SK-N-SH (cell line): ENCODE data around the gene HOXC6. TPM values are rescaled to one million over a fixed set of nuclear protein-coding genes. Genes with fewer than 3 reads are reported as not detected.

Source experiments
- CTCF ChIA-PET: fragments of 300-600, 350-600 bp; formaldehyde crosslinking; extraction: SDS; loops from one replicate; lab custom pipeline; 2021; lab: Yijun Ruan, JAX
- POLR2A ChIA-PET: fragments of 350-600 bp; sonication (Branson Sonifier 250); formaldehyde crosslinking; extraction: SDS; loops from one replicate; lab custom pipeline; 2020; ENCODE audit warnings: antibody characterized with exemption, inconsistent platforms; lab: Yijun Ruan, JAX
- DNase-seq: peaks from one replicate; pipeline ENCODE4 v3.0.0; 2012
- H2AFZ ChIP-seq: fragments of 200-600 bp; sonication (generic); 2 replicates; pipeline ENCODE4 v1.8.1; 2016; ENCODE audit warnings: antibody characterized with exemption, mild to moderate bottlenecking, low read depth
- H3F3A ChIP-seq: fragments of 200-600 bp; sonication (generic); replicated peaks from 2 replicates; pipeline ENCODE3; 2016; ENCODE audit warnings: antibody characterized with exemption, mild to moderate bottlenecking; ENCODE audit not compliant: insufficient read depth
- H3K27ac ChIP-seq, 2 experiments: fragments of 200-500 bp in 1 of 2; fragments of 200-600 bp in 1 of 2; sonication (Bioruptor generic) in 1 of 2; sonication (generic), shearing (Covaris generic) in 1 of 2; 2 replicates each; pipeline versions ENCODE4 v1.5.1 to v1.6.1; 2014 to 2016; ENCODE audit warnings: low read depth in 2 of 2, inconsistent platforms in 1 of 2, low read length in 1 of 2, mild to moderate bottlenecking in 1 of 2, mixed read lengths in 1 of 2
- H3K27me3 ChIP-seq: fragments of 200-600 bp; sonication (generic), shearing (Covaris generic); 2 replicates; pipeline ENCODE4 v1.6.1; 2016; ENCODE audit warnings: mixed run types; ENCODE audit not compliant: insufficient read depth
- H3K36me3 ChIP-seq, 2 experiments: fragments of 200-500 bp in 1 of 2; fragments of 200-600 bp in 1 of 2; sonication (Bioruptor generic) in 1 of 2; sonication (generic) in 1 of 2; replicated peaks in 1 of 2; 2 replicates each; pipeline versions ENCODE3 to v1.5.1; 2014 to 2016; ENCODE audit warnings: low read length in 1 of 2, mild to moderate bottlenecking in 1 of 2; ENCODE audit not compliant: insufficient read depth in 2 of 2, control insufficient read depth in 1 of 2
- H3K4me1 ChIP-seq, 2 experiments: fragments of 200-500 bp in 1 of 2; fragments of 200-600 bp in 1 of 2; sonication (Bioruptor generic) in 1 of 2; sonication (generic), shearing (Covaris generic) in 1 of 2; 2 replicates each; pipeline versions ENCODE4 v1.5.1 to v1.6.1; 2014 to 2016; ENCODE audit warnings: low read depth in 1 of 2, low read length in 1 of 2, mixed run types in 1 of 2; ENCODE audit not compliant: insufficient read depth in 2 of 2, control insufficient read depth in 1 of 2
- H3K4me2 ChIP-seq: fragments of 200-600 bp; sonication (generic), shearing (Covaris generic); 2 replicates; pipeline ENCODE4 v1.6.1; 2017; ENCODE audit warnings: mixed run types
- H3K4me3 ChIP-seq, 2 experiments: fragments of 200-500 bp in 1 of 2; fragments of 200-600 bp in 1 of 2; sonication (Bioruptor generic) in 1 of 2; sonication (generic), shearing (Covaris generic) in 1 of 2; 2 replicates each; pipeline versions ENCODE4 v1.5.1 to v1.8.1; 2014 to 2016; ENCODE audit warnings: low read depth in 2 of 2, inconsistent platforms in 1 of 2, low read length in 1 of 2, mild to moderate bottlenecking in 1 of 2, mixed read lengths in 1 of 2, moderate library complexity in 1 of 2
- H3K79me2 ChIP-seq: fragments of 200-600 bp; sonication (generic); 2 replicates; pipeline ENCODE4 v1.8.1; 2017; ENCODE audit warnings: mild to moderate bottlenecking; ENCODE audit not compliant: insufficient read depth
- H3K9ac ChIP-seq: fragments of 200-600 bp; sonication (generic); 2 replicates; pipeline ENCODE4 v1.6.1; 2017; ENCODE audit warnings: mixed run types
- H3K9me2 ChIP-seq: fragments of 200-600 bp; sonication (generic); 2 replicates; pipeline ENCODE4 v1.6.1; 2017; ENCODE audit warnings: mixed run types
- H3K9me3 ChIP-seq: fragments of 200-600 bp; sonication (generic); 2 replicates; pipeline ENCODE4 v1.6.1; 2017; ENCODE audit warnings: mixed run types, mild to moderate bottlenecking, moderate library complexity
- H4K20me1 ChIP-seq: fragments of 200-600 bp; sonication (generic); 2 replicates; pipeline ENCODE4 v1.6.1; 2017; ENCODE audit warnings: mild to moderate bottlenecking, mixed run types; ENCODE audit not compliant: insufficient read depth
- CTCF ChIP-seq: fragments of 200-600 bp; sonication (generic); IDR thresholded peaks from 2 replicates; pipeline ENCODE4 v1.6.1; 2017; ENCODE audit warnings: antibody characterized with exemption, mild to moderate bottlenecking, moderate library complexity
- ELF1 ChIP-seq: IDR thresholded peaks from 2 replicates; pipeline ENCODE4 v1.4.0; 2012
- FOSL2 ChIP-seq: IDR thresholded peaks from 2 replicates; pipeline ENCODE4 v1.4.0; 2012; ENCODE audit warnings: low read depth, mild to moderate bottlenecking, moderate library complexity, borderline replicate concordance
- FOXJ3 ChIP-seq: sonication (generic); formaldehyde crosslinking; IDR thresholded peaks from 2 replicates; pipeline ENCODE4 v1.5.1; 2020; ENCODE audit warnings: mild to moderate bottlenecking, missing genetic modification reagents
- FOXM1 ChIP-seq: IDR thresholded peaks from 2 replicates; pipeline ENCODE4 v1.4.0; 2012; ENCODE audit warnings: low read depth, mild to moderate bottlenecking
- GABPA ChIP-seq: IDR thresholded peaks from 2 replicates; pipeline ENCODE4 v1.4.0; 2012; ENCODE audit warnings: low read depth, mild to moderate bottlenecking
- MAX ChIP-seq: IDR thresholded peaks from 2 replicates; pipeline ENCODE4 v1.4.0; 2012; ENCODE audit warnings: low read depth
- MEF2A ChIP-seq: IDR thresholded peaks from 2 replicates; pipeline ENCODE4 v1.4.0; 2012; ENCODE audit warnings: low read depth, borderline replicate concordance
- PBX3 ChIP-seq: IDR thresholded peaks from 2 replicates; pipeline ENCODE4; 2012
- POLR2AphosphoS5 ChIP-seq: IDR thresholded peaks from 2 replicates; pipeline ENCODE4 v1.6.1; 2012; ENCODE audit warnings: low read depth, low read length
- RFX5 ChIP-seq: IDR thresholded peaks from 2 replicates; pipeline ENCODE4 v1.6.1; 2012; ENCODE audit warnings: mild to moderate bottlenecking, improper control_type of control experiment, low read length
- RXRA ChIP-seq: IDR thresholded peaks from 2 replicates; pipeline ENCODE4 v1.4.0; 2012; ENCODE audit warnings: low read depth, mild to moderate bottlenecking, borderline replicate concordance
- SIN3A ChIP-seq: IDR thresholded peaks from 2 replicates; pipeline ENCODE4 v1.6.1; 2012; ENCODE audit warnings: low read depth, mild to moderate bottlenecking, low read length, moderate library complexity, borderline replicate concordance
- USF1 ChIP-seq: IDR thresholded peaks from 2 replicates; pipeline ENCODE4 v1.4.0; 2012; ENCODE audit warnings: low read depth, borderline replicate concordance
- ZBTB33 ChIP-seq: IDR thresholded peaks from 2 replicates; pipeline ENCODE4 v1.4.0; 2012; ENCODE audit warnings: low read depth, borderline replicate concordance
- WGBS: methylation state at CpG from one replicate; pipeline ENCODE4 v1.1.6; 2017; ENCODE audit warnings: low lambda C conversion rate; 5-methylcytosine and 5-hydroxymethylcytosine counted together
- polyA plus RNA-seq, 3 experiments: library from polyadenylated mRNA; depleted of rRNA; stranded (reverse); fragments of >200 nt; gene quantifications; 2 replicates each; pipeline ENCODE4 v1.2.3, GENCODE V29; 2012

The HOXC6 gene
- polyA plus RNA-seq, 1 of the 3 experiments (the other 2 are of a cell fraction), result 9.1 TPM

GRCh38 chr12:54059668-54060067 is 31.4 kb downstream of the HOXC6 start:
- POLR2A ChIA-PET, result interaction anchor here (0.9 kb wide), 1 partner anchor 9 kb away, joined by 3 read pairs; no protein-coding TSS in a partner anchor

GRCh38 chr12:54060174-54060974 is 32.1 kb downstream of the HOXC6 start:
- Histone ChIP-seq H3K79me2 (peaks cover 11% of the 10 kb centered on the region), H3K4me2 (no peak overlapping the region), H2AFZ (no peak overlapping the region), H3K9ac (no peak overlapping the region), H3K4me3 (no peak overlapping the region), H3K9me2 (no peaks in the 10 kb centered on the region), H3F3A (peaks cover 12% of the 10 kb centered on the region), H3K27ac (no peak overlapping the region), H3K36me3 (peaks cover 0 to 6% of the 10 kb centered on the region in 2 experiments), H3K9me3 (no peaks in the 10 kb centered on the region), H3K4me1 (peaks cover 4 to 28% of the 10 kb centered on the region in 2 experiments; a peak in 2 of 4 replicates), H4K20me1 (no peaks in the 10 kb centered on the region), H3K27me3 (no peaks in the 10 kb centered on the region)
- ChIA-PET CTCF (interaction anchor here (0.6 to 2.1 kb wide), 7 partner anchors 28 to 154 kb away, joined by 3 to 11 read pairs (median 5); partner anchors contain the start of gene HOXC5), POLR2A (no interaction called here)
- DNase-seq, result no peak
- 94% methylated on average over 29 of the region's 38 CpGs for WGBS
- no peak for TF ChIP-seq SIN3A
- no peak for TF ChIP-seq GABPA
- no peak for TF ChIP-seq POLR2AphosphoS5
- TF ChIP-seq ELF1, result no peak
- no peak for TF ChIP-seq CTCF
- no peak for TF ChIP-seq ZBTB33
- TF ChIP-seq FOXJ3 (CRISPR knock-in tag), result no peak
- TF ChIP-seq USF1, result no peak

More at GRCh38 chr12:54059668-54060067, 31.4 kb downstream of the HOXC6 start:
- no peak overlapping the region for H3K9ac ChIP-seq
- no peak overlapping the region for H3K4me2 ChIP-seq
- no peaks in the 10 kb centered on the region for H3K27me3 ChIP-seq
- H3K9me3 ChIP-seq, result no peaks in the 10 kb centered on the region
- H3K4me3 ChIP-seq, result no peak overlapping the region
- H3K79me2 ChIP-seq, result peaks cover 15% of the 10 kb centered on the region
- H3K36me3 ChIP-seq, result peaks cover 0 to 6% of the 10 kb centered on the region in 2 experiments
- WGBS, result 82% methylated on average over 7 of the region's 7 CpGs
- H3K4me1 ChIP-seq, result peaks cover 4 to 28% of the 10 kb centered on the region in 2 experiments; a peak in 2 of 4 replicates
- peak; percentile 54 for DNase-seq
- TF ChIP-seq PBX3 (no peak), FOXM1 (no peak), RFX5 (no peak), MAX (no peak), MEF2A (no peak), FOXJ3 (CRISPR knock-in tag) (no peak), FOSL2 (no peak), RXRA (no peak), GABPA (no peak), SIN3A (no peak)
- no peak overlapping the region for H2AFZ ChIP-seq
- H3K27ac ChIP-seq, result no peak overlapping the region
- CTCF ChIA-PET, result interaction anchor here (0.7 to 2.1 kb wide), 9 partner anchors 27 to 154 kb away, joined by 3 to 11 read pairs (median 3); partner anchors contain the start of gene HOXC5
- H3K9me2 ChIP-seq, result no peaks in the 10 kb centered on the region
- H4K20me1 ChIP-seq, result no peaks in the 10 kb centered on the region
- peaks cover 12% of the 10 kb centered on the region for H3F3A ChIP-seq
